ENCODE results near the gene PRKG1.

Gene PRKG1

GRCh38 chr10:52129410-52130178 lies 1055.3 kb downstream of the PRKG1 start:
- no peaks in the 10 kb centered on the region for H3K79me2 ChIP-seq (ENCODE audit: insufficient read depth, low read length)
- no peak overlapping the region for H3K4me3 ChIP-seq (ENCODE audit: low read depth in 1 of 2, low read length in 2 of 2)
- no peak overlapping the region for H3K27ac ChIP-seq (ENCODE audit: low read length)
- no peak overlapping the region for H3K4me2 ChIP-seq (ENCODE audit: insufficient read depth, low read length)
- no peak for ATAC-seq (ENCODE audit: insufficient read depth, low read depth)
- no peaks in the 10 kb centered on the region for H3K4me1 ChIP-seq (ENCODE audit: insufficient read depth, low read length)
- TF ChIP-seq CTCF (IDR thresholded peaks at IDR 0.05; ENCODE audit: borderline replicate concordance, extremely low read depth, low read length, poor library complexity, severe bottlenecking) (no peak), EZH2 (IDR thresholded peaks at IDR 0.05; ENCODE audit: borderline replicate concordance, low read depth, low read length, severe bottlenecking) (no peak)
- no peaks in the 10 kb centered on the region for H4K20me1 ChIP-seq (ENCODE audit: insufficient read depth, low read length)
- H3K9me3 ChIP-seq (ENCODE audit: insufficient read depth, low read length, severe bottlenecking) = no peaks in the 10 kb centered on the region
- no peaks in the 10 kb centered on the region for H3K27me3 ChIP-seq (ENCODE audit: insufficient read depth, low read length, poor library complexity)
- no peak overlapping the region for H3K9ac ChIP-seq (ENCODE audit: low read depth, low read length)
- DNase-seq = no peak
- no peaks in the 10 kb centered on the region for H3K36me3 ChIP-seq (ENCODE audit: insufficient read depth, low read length)
- no peak overlapping the region for H2AFZ ChIP-seq (ENCODE audit: low read depth, low read length)

- Histone ChIP-seq H3K4me2 (ENCODE audit: insufficient read depth, low read length) (no peak overlapping the region), H3K9ac (ENCODE audit: low read depth, low read length) (no peak overlapping the region), H3K79me2 (ENCODE audit: insufficient read depth, low read length) (no peaks in the 10 kb centered on the region), H3K27me3 (ENCODE audit: insufficient read depth, low read length, poor library complexity) (no peaks in the 10 kb centered on the region), H3K4me1 (ENCODE audit: insufficient read depth, low read length) (no peaks in the 10 kb centered on the region), H3K9me3 (ENCODE audit: insufficient read depth, low read length, severe bottlenecking) (no peaks in the 10 kb centered on the region), H3K27ac (ENCODE audit: low read length) (no peak overlapping the region), H3K36me3 (ENCODE audit: insufficient read depth, low read length) (no peaks in the 10 kb centered on the region), H3K4me3 (ENCODE audit: low read depth in 1 of 2, low read length in 2 of 2) (no peak overlapping the region), H4K20me1 (ENCODE audit: insufficient read depth, low read length) (no peaks in the 10 kb centered on the region), H2AFZ (ENCODE audit: low read depth, low read length) (no peak overlapping the region)
- no peak for DNase-seq
- no peak for TF ChIP-seq CTCF (IDR thresholded peaks at IDR 0.05; ENCODE audit: borderline replicate concordance, extremely low read depth, low read length, poor library complexity, severe bottlenecking)
- TF ChIP-seq EZH2 (IDR thresholded peaks at IDR 0.05; ENCODE audit: borderline replicate concordance, low read depth, low read length, severe bottlenecking) = no peak
- no peak for ATAC-seq (ENCODE audit: insufficient read depth, low read depth)
These were observed 1060.8 kb downstream of the PRKG1 start for GRCh38 chr10:52135101-52135500.

GRCh38 chr10:52136921-52137320 lies 1062.6 kb downstream of the PRKG1 start:
- ATAC-seq (ENCODE audit: insufficient read depth, low read depth) (no peak), DNase-seq (no peak)
- H2AFZ ChIP-seq (ENCODE audit: low read depth, low read length) = no peak overlapping the region
- no peaks in the 10 kb centered on the region for H3K36me3 ChIP-seq (ENCODE audit: insufficient read depth, low read length)
- no peaks in the 10 kb centered on the region for H4K20me1 ChIP-seq (ENCODE audit: insufficient read depth, low read length)
- no peaks in the 10 kb centered on the region for H3K79me2 ChIP-seq (ENCODE audit: insufficient read depth, low read length)
- H3K9me3 ChIP-seq (ENCODE audit: insufficient read depth, low read length, severe bottlenecking) = no peaks in the 10 kb centered on the region
- no peaks in the 10 kb centered on the region for H3K4me1 ChIP-seq (ENCODE audit: insufficient read depth, low read length)
- H3K4me2 ChIP-seq (ENCODE audit: insufficient read depth, low read length) = no peak overlapping the region
- H3K27me3 ChIP-seq (ENCODE audit: insufficient read depth, low read length, poor library complexity) = no peaks in the 10 kb centered on the region
- H3K9ac ChIP-seq (ENCODE audit: low read depth, low read length) = no peak overlapping the region
- TF ChIP-seq CTCF (IDR thresholded peaks at IDR 0.05; ENCODE audit: borderline replicate concordance, extremely low read depth, low read length, poor library complexity, severe bottlenecking) (no peak), EZH2 (IDR thresholded peaks at IDR 0.05; ENCODE audit: borderline replicate concordance, low read depth, low read length, severe bottlenecking) (no peak)
- H3K27ac ChIP-seq (ENCODE audit: low read length) = no peak overlapping the region
- no peak overlapping the region for H3K4me3 ChIP-seq (ENCODE audit: low read depth in 1 of 2, low read length in 2 of 2)
